Stimulated activated memory B cell treated with anti-CD40 and anti-IgM and Interleukin-4, amounts not matched to agents 10 μg/mL and 1 μg/mL and 100 μg/mL, for 72 hours (primary cell): ENCODE measurements around the gene MS4A15.
A peak's percentile ranks its signal among the peaks of the same experiment; 100 is the strongest.
"Not testable (repeated sequence)": the region's sequence is repeated elsewhere in the genome, so short reads cannot be mapped to it uniquely, and the experiment has no call there.

Experiments used
- ATAC-seq: fragments of 150-1000 bp; cut with Tn5 transposase; 2 replicates; pipeline ENCODE4 v1.10.0; 2021
- H3K27ac Mint-ChIP-seq: one replicate; pipeline ENCODE4 v1.8.0; 2022; ENCODE audit warnings: mild to moderate bottlenecking, mixed read lengths
- H3K27me3 Mint-ChIP-seq: one replicate; pipeline ENCODE4 v1.8.0; 2022; ENCODE audit warnings: mixed read lengths
- H3K36me3 Mint-ChIP-seq: one replicate; pipeline ENCODE4 v1.8.0; 2022; ENCODE audit warnings: mixed read lengths
- H3K4me1 Mint-ChIP-seq: one replicate; pipeline ENCODE4 v1.8.0; 2022; ENCODE audit warnings: mixed read lengths
- H3K4me3 Mint-ChIP-seq: one replicate; pipeline ENCODE4 v1.8.0; 2022; ENCODE audit warnings: mild to moderate bottlenecking, moderate library complexity, mixed read lengths
- H3K9me3 Mint-ChIP-seq: one replicate; pipeline ENCODE4 v1.8.0; 2022; ENCODE audit warnings: mixed read lengths

The MS4A15 gene

GRCh38 chr11:60756307-60757032 lies at the start of gene MS4A15:
TSS of gene MS4A15 (plus strand) at chr11:60756867. CDS start at chr11:60763734, 6,867 bp downstream.
- Mint-ChIP-seq H3K4me1 (peaks cover 22% of the 10 kb centered on the region), H3K36me3 (no peaks in the 10 kb centered on the region), H3K27me3 (peaks cover 21% of the 10 kb centered on the region), H3K27ac (no peak within 1 kb of the TSS), H3K9me3 (no peaks in the 10 kb centered on the region), H3K4me3 (no peak within 1 kb of the TSS)
- peak; percentile 51 for ATAC-seq

- no peak for ATAC-seq
- no peak overlapping the region for H3K4me3 Mint-ChIP-seq
- H3K9me3 Mint-ChIP-seq, result no peaks in the 10 kb centered on the region
- H3K27me3 Mint-ChIP-seq, result no peaks in the 10 kb centered on the region
- no peaks in the 10 kb centered on the region for H3K4me1 Mint-ChIP-seq
- no peaks in the 10 kb centered on the region for H3K36me3 Mint-ChIP-seq
- H3K27ac Mint-ChIP-seq, result no peak overlapping the region
Measured at GRCh38 chr11:60706931-60707330, 49.7 kb upstream of the MS4A15 start.

GRCh38 chr11:60710482-60710881 lies 46.2 kb upstream of the MS4A15 start:
- Mint-ChIP-seq H3K4me3 (no peak overlapping the region), H3K27me3 (peaks cover 9% of the 10 kb centered on the region), H3K4me1 (no peaks in the 10 kb centered on the region), H3K9me3 (no peaks in the 10 kb centered on the region), H3K36me3 (no peaks in the 10 kb centered on the region), H3K27ac (no peak overlapping the region)
- ATAC-seq, result no peak

- no peak overlapping the region for H3K27ac Mint-ChIP-seq
- peaks cover 9% of the 10 kb centered on the region for H3K27me3 Mint-ChIP-seq
Measured at GRCh38 chr11:60711276-60711675, 45.4 kb upstream of the MS4A15 start.

GRCh38 chr11:60713423-60713822 lies 43.2 kb upstream of the MS4A15 start:
- H3K36me3 Mint-ChIP-seq, H3K4me1 Mint-ChIP-seq, H3K4me3 Mint-ChIP-seq, ATAC-seq, H3K9me3 Mint-ChIP-seq, H3K27ac Mint-ChIP-seq: not testable (repeated sequence)
- H3K27me3 Mint-ChIP-seq, result peaks cover 16% of the 10 kb centered on the region

More at GRCh38 chr11:60711276-60711675, 45.4 kb upstream of the MS4A15 start:
- H3K4me3 Mint-ChIP-seq, result no peak overlapping the region
- H3K9me3 Mint-ChIP-seq, result no peaks in the 10 kb centered on the region
- ATAC-seq, result no peak
- H3K36me3 Mint-ChIP-seq, result no peaks in the 10 kb centered on the region
- no peaks in the 10 kb centered on the region for H3K4me1 Mint-ChIP-seq

- Mint-ChIP-seq H3K4me3 (no peak overlapping the region), H3K36me3 (no peaks in the 10 kb centered on the region), H3K9me3 (no peaks in the 10 kb centered on the region), H3K4me1 (no peaks in the 10 kb centered on the region), H3K27ac (no peak overlapping the region), H3K27me3 (peaks cover 18% of the 10 kb centered on the region)
- ATAC-seq, result peak; percentile 63
Measured at GRCh38 chr11:60717956-60718355, 38.7 kb upstream of the MS4A15 start.

- Mint-ChIP-seq H3K9me3 (no peaks in the 10 kb centered on the region), H3K36me3 (no peaks in the 10 kb centered on the region), H3K4me3 (no peak overlapping the region), H3K27me3 (peaks cover 18% of the 10 kb centered on the region), H3K4me1 (no peaks in the 10 kb centered on the region), H3K27ac (no peak overlapping the region)
- ATAC-seq, result no peak
Measured at GRCh38 chr11:60718524-60719316, 37.9 kb upstream of the MS4A15 start.

GRCh38 chr11:60719391-60719790 lies 37.3 kb upstream of the MS4A15 start:
- Mint-ChIP-seq H3K4me3 (no peak overlapping the region), H3K27ac (no peak overlapping the region), H3K27me3 (peaks cover 15% of the 10 kb centered on the region), H3K4me1 (no peaks in the 10 kb centered on the region), H3K9me3 (no peaks in the 10 kb centered on the region), H3K36me3 (no peaks in the 10 kb centered on the region)
- no peak for ATAC-seq

- Mint-ChIP-seq H3K4me3 (no peak overlapping the region), H3K27me3 (peaks cover 9% of the 10 kb centered on the region), H3K4me1 (no peaks in the 10 kb centered on the region), H3K36me3 (no peaks in the 10 kb centered on the region), H3K27ac (no peak overlapping the region), H3K9me3 (no peaks in the 10 kb centered on the region)
- ATAC-seq, result no peak
Measured at GRCh38 chr11:60720460-60720859, 36.2 kb upstream of the MS4A15 start.

- ATAC-seq, result no peak
- no peaks in the 10 kb centered on the region for H3K36me3 Mint-ChIP-seq
- H3K4me3 Mint-ChIP-seq, result no peak within 1 kb of the TSS
- no peak within 1 kb of the TSS for H3K27ac Mint-ChIP-seq
- H3K4me1 Mint-ChIP-seq, result no peaks in the 10 kb centered on the region
- H3K27me3 Mint-ChIP-seq, result peaks cover 18% of the 10 kb centered on the region
- no peaks in the 10 kb centered on the region for H3K9me3 Mint-ChIP-seq
Measured at GRCh38 chr11:60724420-60724819, 32.2 kb upstream of the MS4A15 start, which contains the start of gene MS4A18. TSS of gene MS4A18 (plus strand) at chr11:60724720.

GRCh38 chr11:60725592-60725991 lies 31.1 kb upstream of the MS4A15 start:
- ATAC-seq, result no peak
- Mint-ChIP-seq H3K36me3 (no peaks in the 10 kb centered on the region), H3K4me3 (no peak overlapping the region), H3K27me3 (peaks cover 19% of the 10 kb centered on the region), H3K9me3 (no peaks in the 10 kb centered on the region), H3K4me1 (no peaks in the 10 kb centered on the region), H3K27ac (no peak overlapping the region)

- Mint-ChIP-seq H3K9me3 (no peaks in the 10 kb centered on the region), H3K4me1 (no peaks in the 10 kb centered on the region), H3K27me3 (peaks cover 27% of the 10 kb centered on the region), H3K4me3 (no peak overlapping the region), H3K36me3 (no peaks in the 10 kb centered on the region), H3K27ac (no peak overlapping the region)
- ATAC-seq, result no peak
Measured at GRCh38 chr11:60731586-60731985, 25.1 kb upstream of the MS4A15 start.

GRCh38 chr11:60734279-60734678 lies 22.4 kb upstream of the MS4A15 start:
- Mint-ChIP-seq H3K4me3 (no peak overlapping the region), H3K36me3 (no peaks in the 10 kb centered on the region), H3K4me1 (no peaks in the 10 kb centered on the region), H3K9me3 (no peaks in the 10 kb centered on the region), H3K27me3 (peaks cover 31% of the 10 kb centered on the region), H3K27ac (no peak overlapping the region)
- no peak for ATAC-seq

- Mint-ChIP-seq H3K36me3 (no peaks in the 10 kb centered on the region), H3K4me3 (no peak overlapping the region), H3K27me3 (peaks cover 23% of the 10 kb centered on the region), H3K4me1 (no peaks in the 10 kb centered on the region), H3K9me3 (no peaks in the 10 kb centered on the region), H3K27ac (no peak overlapping the region)
- ATAC-seq, result no peak
Measured at GRCh38 chr11:60739114-60739513, 17.6 kb upstream of the MS4A15 start.

GRCh38 chr11:60740573-60740972 lies 16.1 kb upstream of the MS4A15 start:
- peaks cover 23% of the 10 kb centered on the region for H3K27me3 Mint-ChIP-seq
- H3K4me3 Mint-ChIP-seq, result no peak overlapping the region
- no peaks in the 10 kb centered on the region for H3K9me3 Mint-ChIP-seq
- no peak for ATAC-seq
- no peaks in the 10 kb centered on the region for H3K4me1 Mint-ChIP-seq
- no peaks in the 10 kb centered on the region for H3K36me3 Mint-ChIP-seq
- H3K27ac Mint-ChIP-seq, result no peak overlapping the region

- no peaks in the 10 kb centered on the region for H3K4me1 Mint-ChIP-seq
- H3K9me3 Mint-ChIP-seq, result no peaks in the 10 kb centered on the region
- no peak overlapping the region for H3K4me3 Mint-ChIP-seq
- no peaks in the 10 kb centered on the region for H3K36me3 Mint-ChIP-seq
- H3K27ac Mint-ChIP-seq, result no peak overlapping the region
- peaks cover 23% of the 10 kb centered on the region for H3K27me3 Mint-ChIP-seq
- no peak for ATAC-seq
Measured at GRCh38 chr11:60741421-60741820, 15.2 kb upstream of the MS4A15 start.
